Liver (tissue), 9 donors: ENCODE measurements around the gene RIMBP2. TPM values are rescaled to one million over a fixed set of nuclear protein-coding genes. Genes with fewer than 3 reads are reported as not detected.

Experiments used
- DNase-seq: peaks from one replicate; pipeline ENCODE4 v3.0.0-alpha.2; 2017; ENCODE audit warnings: low spot score
- H3K27ac ChIP-seq, 2 donors: one replicate each; pipeline ENCODE4 v1.7.0; 2013; ENCODE audit warnings: inconsistent platforms in 2 of 2, low read length in 2 of 2, control low read depth in 1 of 2, low read depth in 1 of 2, mild to moderate bottlenecking in 1 of 2
- H3K27me3 ChIP-seq, 4 donors: one replicate each; pipeline versions ENCODE4 v1.6.1 to v1.7.0; 2013; ENCODE audit warnings: low read length in 3 of 4, inconsistent platforms in 1 of 4, mild to moderate bottlenecking in 1 of 4, moderate library complexity in 1 of 4; ENCODE audit not compliant: control insufficient read depth in 4 of 4, insufficient read depth in 4 of 4
- H3K36me3 ChIP-seq, 4 donors: one replicate each; pipeline versions ENCODE4 v1.6.1 to v1.7.0; 2013; ENCODE audit warnings: low read length in 3 of 4, mild to moderate bottlenecking in 3 of 4, low read depth in 1 of 4, moderate library complexity in 1 of 4; ENCODE audit not compliant: control insufficient read depth in 4 of 4, insufficient read depth in 3 of 4
- H3K4me1 ChIP-seq, 4 donors: one replicate each; pipeline versions ENCODE4 v1.6.1 to v1.7.0; 2013; ENCODE audit warnings: low read length in 3 of 4, mild to moderate bottlenecking in 3 of 4, moderate library complexity in 1 of 4; ENCODE audit not compliant: control insufficient read depth in 4 of 4, insufficient read depth in 4 of 4
- H3K4me3 ChIP-seq, 3 donors: one replicate each; pipeline versions ENCODE4 v1.6.1 to v1.7.0; 2013; ENCODE audit warnings: low read length in 3 of 3, control low read depth in 1 of 3, low read depth in 1 of 3, mild to moderate bottlenecking in 1 of 3
- H3K9ac ChIP-seq, 2 donors: one replicate each; pipeline ENCODE4 v1.7.0; 2013; ENCODE audit warnings: low read length in 2 of 2, mild to moderate bottlenecking in 2 of 2, moderate library complexity in 2 of 2, control low read depth in 1 of 2, low read depth in 1 of 2
- H3K9me3 ChIP-seq, 4 donors: one replicate each; pipeline versions ENCODE4 v1.6.1 to v1.7.0; 2013; ENCODE audit warnings: low read length in 3 of 4; ENCODE audit not compliant: control insufficient read depth in 4 of 4
- ATF3 ChIP-seq: IDR thresholded peaks from 2 replicates; pipeline ENCODE4 v1.6.1; 2016; ENCODE audit warnings: antibody characterized with exemption
- CTCF ChIP-seq: fragments of 150-350 bp; IDR thresholded peaks from 2 replicates; pipeline ENCODE4 v1.5.1; 2017; ENCODE audit warnings: improper control_type of control experiment, low read depth, low read length; ENCODE audit not compliant: missing input control
- FOXA1 ChIP-seq: IDR thresholded peaks from 2 replicates; pipeline ENCODE4 v1.6.1; 2016; ENCODE audit warnings: antibody characterized with exemption
- FOXA2 ChIP-seq: IDR thresholded peaks from 2 replicates; pipeline ENCODE4 v1.6.1; 2016; ENCODE audit warnings: antibody characterized with exemption
- JUND ChIP-seq, 2 donors: IDR thresholded peaks; 2 replicates each; pipeline ENCODE4 v1.6.1; 2016; ENCODE audit warnings: antibody characterized with exemption in 2 of 2
- MAX ChIP-seq: IDR thresholded peaks from 2 replicates; pipeline ENCODE4 v1.6.1; 2016; ENCODE audit warnings: antibody characterized with exemption
- REST ChIP-seq: IDR thresholded peaks from 2 replicates; pipeline ENCODE4 v1.6.1; 2016; ENCODE audit warnings: antibody characterized with exemption, mild to moderate bottlenecking
- RXRA ChIP-seq, 2 donors: IDR thresholded peaks; 2 replicates each; pipeline ENCODE4 v1.6.1; 2017 to 2018; ENCODE audit warnings: antibody characterized with exemption in 2 of 2, mild to moderate bottlenecking in 1 of 2
- TAF1 ChIP-seq: conservative IDR thresholded peaks from 2 replicates; pipeline ENCODE4 v1.6.1; 2016; ENCODE audit warnings: antibody characterized with exemption, mild to moderate bottlenecking
- ZBTB33 ChIP-seq: IDR thresholded peaks from 2 replicates; pipeline ENCODE4 v1.6.1; 2016; ENCODE audit warnings: antibody characterized with exemption
- WGBS: extraction: QIAGEN DNeasy Blood & Tissue Kit; methylation state at CpG from one replicate; pipeline ENCODE4 v1.1.7; 2013; 5-methylcytosine and 5-hydroxymethylcytosine counted together
- polyA plus RNA-seq, 2 donors: library from polyadenylated mRNA; stranded (reverse) in 1 of 2; unstranded in 1 of 2; fragments of 200-250 nt in 1 of 2; fragments of >200 nt in 1 of 2; fragmentation: Nextera tagmentation in 1 of 2; extraction: Ambion mirVana in 1 of 2; gene quantifications; one replicate each; pipeline versions ENCODE4 v1.2.1 to v1.2.3, GENCODE V29; 2013 to 2015
- total RNA-seq, 2 donors: library from RNA; depleted of rRNA; stranded (reverse); fragments of >200 nt; gene quantifications; one replicate each; pipeline ENCODE4 v1.2.3, GENCODE V29; 2014
- donor health status: healthy.
- donor health status: healthy.
- donor health status: healthy.
- donor health status: healthy.
- donor health status: healthy.

Gene RIMBP2
- total and polyA plus RNA-seq, 4 donors = 0.01 to 0.17 (median 0.09) TPM; not detected in 1

GRCh38 chr12:130667421-130667960, 48.6 kb downstream of the RIMBP2 start:
- Histone ChIP-seq H3K27me3 (no peaks in the 10 kb centered on the region), H3K9ac (no peak overlapping the region), H3K4me1 (no peaks in the 10 kb centered on the region), H3K27ac (no peak overlapping the region), H3K4me3 (no peak overlapping the region), H3K9me3 (peaks cover 0 to 9% (median 3%) of the 10 kb centered on the region in 4 donors), H3K36me3 (no peaks in the 10 kb centered on the region)
- TF ChIP-seq CTCF = no peak
- no peak for TF ChIP-seq JUND (IDR thresholded peaks at IDR 0.05)
- no peak for TF ChIP-seq MAX
- 82% methylated on average over 7 of the region's 7 CpGs for WGBS
- DNase-seq = no peak

GRCh38 chr12:130666645-130667044, 49.5 kb downstream of the RIMBP2 start:
- peaks cover 0 to 9% (median 3%) of the 10 kb centered on the region in 4 donors for H3K9me3 ChIP-seq
- no peaks in the 10 kb centered on the region for H3K4me1 ChIP-seq
- no peak overlapping the region for H3K27ac ChIP-seq
- H3K27me3 ChIP-seq = no peaks in the 10 kb centered on the region
- 58% methylated on average over 1 of the region's 1 CpG for WGBS
- TF ChIP-seq RXRA (IDR thresholded peaks at IDR 0.05) (no peak), TAF1 (no peak)
- no peaks in the 10 kb centered on the region for H3K36me3 ChIP-seq
- no peak overlapping the region for H3K4me3 ChIP-seq
- no peak overlapping the region for H3K9ac ChIP-seq
- DNase-seq = no peak

- H3K27ac ChIP-seq = no peak overlapping the region
- H3K9ac ChIP-seq = no peak overlapping the region
- H3K4me1 ChIP-seq = no peaks in the 10 kb centered on the region
- DNase-seq = no peak
- TF ChIP-seq FOXA2 = no peak
- no peak for TF ChIP-seq REST
- TF ChIP-seq ATF3 = no peak
- no peak for TF ChIP-seq TAF1
- no peak for TF ChIP-seq ZBTB33
- TF ChIP-seq JUND (IDR thresholded peaks at IDR 0.05) = no peak
- TF ChIP-seq FOXA1 = no peak
- H3K36me3 ChIP-seq = no peaks in the 10 kb centered on the region
- no peak overlapping the region for H3K4me3 ChIP-seq
- 55% methylated on average over 3 of the region's 3 CpGs for WGBS
- no peaks in the 10 kb centered on the region for H3K27me3 ChIP-seq
- H3K9me3 ChIP-seq = peaks cover 0 to 9% (median 3%) of the 10 kb centered on the region in 4 donors
Measured at GRCh38 chr12:130665753-130666152, 50.3 kb downstream of the RIMBP2 start.
